Measurements from ENCODE around the gene C14orf132. TPM values are rescaled to one million over a fixed set of nuclear protein-coding genes. Genes with fewer than 3 reads are reported as not detected.

C14orf132 gene
- total RNA-seq, 1 donor from 2014 or later, result 4.7 TPM

DNA sequence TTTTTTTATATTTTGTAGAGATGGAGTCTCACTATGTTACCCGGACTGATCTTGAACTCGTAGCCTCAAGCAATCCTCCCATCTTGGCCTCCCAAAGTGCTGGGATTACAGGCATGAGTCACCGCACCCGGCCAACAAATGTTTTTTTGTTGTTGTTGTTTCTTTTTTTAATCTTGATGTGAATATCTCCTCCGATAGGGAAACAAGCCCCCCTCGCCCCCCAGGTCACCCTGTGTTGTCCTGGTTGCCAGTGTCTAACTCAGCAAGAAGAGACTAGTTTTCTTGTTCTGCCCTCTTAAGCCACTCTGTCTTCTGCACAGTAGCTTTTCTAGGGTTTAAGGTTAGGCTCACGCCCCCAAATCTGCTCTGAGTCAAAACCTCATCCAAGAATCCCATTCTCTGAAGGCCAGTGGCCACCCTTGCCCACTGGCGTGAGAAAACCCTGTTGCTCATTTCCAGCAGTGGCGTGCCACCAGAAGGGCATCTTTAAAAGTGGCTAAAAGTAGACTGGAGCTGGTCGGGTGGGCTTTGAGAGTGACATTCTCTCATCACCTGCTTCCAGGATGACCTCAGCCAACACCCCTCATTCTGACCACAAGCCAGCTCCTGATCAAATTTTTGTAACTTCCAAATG, 42.7 kb downstream of the C14orf132 start:
- DNase-seq (ENCODE audit: low spot score), result no peak
- no peak for ATAC-seq

- DNase-seq (ENCODE audit: low spot score), result no peak
Observed at GRCh38 chr14:96082420-96083300, 43.5 kb downstream of the C14orf132 start.

GRCh38 chr14:96083667-96084320, 44.6 kb downstream of the C14orf132 start:
- ATAC-seq, result peak; percentile 77
- DNase-seq (ENCODE audit: low spot score), result no peak

More at GRCh38 chr14:96082420-96083300, 43.5 kb downstream of the C14orf132 start:
- peak; percentile 76 for ATAC-seq

- ATAC-seq, result no peak
- no peak for DNase-seq (ENCODE audit: low spot score)
Observed at GRCh38 chr14:96084796-96085195, 45.6 kb downstream of the C14orf132 start.

DNA sequence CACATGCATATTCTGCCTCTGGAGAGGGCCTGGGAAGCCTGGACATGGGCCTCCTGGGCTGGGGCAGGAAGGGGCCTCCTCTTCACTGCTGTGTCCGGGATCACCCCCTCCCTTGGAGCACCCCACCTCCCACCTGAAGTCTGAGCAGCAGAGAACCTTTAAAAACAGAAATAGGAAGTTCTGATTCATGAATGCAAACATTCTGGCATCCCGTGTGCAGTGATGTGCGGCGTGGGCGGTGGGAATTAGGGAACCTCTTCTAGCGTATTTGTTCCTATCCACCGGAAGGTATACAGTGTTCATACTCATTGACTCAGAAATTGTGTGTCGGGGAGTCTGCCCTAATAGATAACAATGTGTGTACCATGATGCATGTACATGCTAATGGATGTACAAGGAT, 46.2 kb downstream of the C14orf132 start:
- DNase-seq (ENCODE audit: low spot score), result no peak

GRCh38 chr14:96086032-96086431, 46.9 kb downstream of the C14orf132 start:
- ATAC-seq (no peak), DNase-seq (ENCODE audit: low spot score) (no peak)

More for the DNA sequence above, 46.2 kb downstream of the C14orf132 start:
- no peak for ATAC-seq

GRCh38 chr14:96086574-96087077, 47.5 kb downstream of the C14orf132 start:
- no peak for DNase-seq (ENCODE audit: low spot score)
- ATAC-seq, result no peak

- DNase-seq (ENCODE audit: low spot score), result no peak
- ATAC-seq, result no peak
Observed at GRCh38 chr14:96088074-96088473, 48.9 kb downstream of the C14orf132 start.

DNA sequence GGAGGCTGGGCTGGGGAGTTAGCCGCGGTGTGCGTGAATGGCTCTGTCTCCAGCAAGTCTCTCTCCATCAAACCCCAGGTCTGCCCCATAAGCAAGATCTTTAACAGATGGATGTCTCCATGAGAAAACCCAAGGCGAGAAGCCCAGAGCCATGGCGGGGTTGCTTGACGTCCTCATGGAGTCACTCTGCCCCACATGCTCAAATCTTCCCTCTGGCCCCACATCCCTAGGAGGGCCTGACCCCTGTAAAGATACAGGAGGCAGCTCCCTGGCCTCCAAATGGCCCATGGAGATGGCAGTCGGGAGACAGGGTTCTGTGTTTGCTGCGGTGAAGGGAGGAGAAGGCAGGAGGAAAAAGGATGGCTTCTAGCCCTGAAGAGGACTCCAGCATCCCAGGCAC, 49.3 kb downstream of the C14orf132 start:
- no peak for ATAC-seq
- DNase-seq (ENCODE audit: low spot score), result no peak

DNA sequence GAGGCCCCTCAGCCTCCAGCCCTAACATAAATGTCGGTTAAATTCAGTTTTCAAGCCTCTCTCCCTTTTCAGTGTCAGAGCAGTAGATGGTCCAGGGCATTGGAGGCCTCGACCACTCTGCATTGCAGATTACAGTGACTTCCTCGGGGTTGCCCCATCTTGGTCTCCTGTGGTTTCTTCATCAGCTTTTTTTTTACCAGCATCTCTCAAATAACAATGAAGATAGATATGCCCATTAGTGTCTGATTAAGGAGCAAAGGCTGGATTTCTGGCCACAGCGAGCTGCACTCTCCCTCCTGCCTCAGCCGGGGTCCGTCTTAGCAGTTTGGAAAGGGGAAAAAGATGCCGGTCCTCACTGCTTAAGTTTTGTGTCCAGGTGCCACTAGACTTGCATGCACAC, 49.7 kb downstream of the C14orf132 start:
- ATAC-seq, result no peak
- no peak for DNase-seq (ENCODE audit: low spot score)

DNA sequence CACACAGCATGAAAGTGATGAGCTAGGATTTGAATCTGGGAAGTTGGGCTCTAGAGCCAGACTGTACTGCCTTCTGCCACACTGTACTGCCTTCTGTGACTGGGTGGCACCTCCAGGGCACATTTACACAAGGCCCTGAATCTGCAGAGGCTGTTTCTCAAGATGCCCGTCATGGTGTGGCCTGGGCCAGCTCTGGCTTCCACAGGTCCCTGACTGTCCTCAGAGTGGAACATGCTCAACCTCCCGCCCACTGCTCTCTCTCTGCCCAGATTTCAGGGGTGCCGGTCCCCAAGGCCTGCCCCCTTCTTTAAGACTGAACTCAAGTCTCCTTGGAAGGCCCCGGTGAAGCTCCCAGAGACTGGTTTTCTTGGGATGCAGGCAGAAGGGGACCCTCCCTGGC, 50.2 kb downstream of the C14orf132 start:
- ATAC-seq (no peak), DNase-seq (ENCODE audit: low spot score) (no peak)

- no peak for ATAC-seq
- peak; percentile 27 for DNase-seq (ENCODE audit: low spot score)
Observed at GRCh38 chr14:96090441-96091148, 51.4 kb downstream of the C14orf132 start.

GRCh38 chr14:96091149-96091693, 52.1 kb downstream of the C14orf132 start:
- ATAC-seq (no peak), DNase-seq (ENCODE audit: low spot score) (peak; percentile 40)

DNA sequence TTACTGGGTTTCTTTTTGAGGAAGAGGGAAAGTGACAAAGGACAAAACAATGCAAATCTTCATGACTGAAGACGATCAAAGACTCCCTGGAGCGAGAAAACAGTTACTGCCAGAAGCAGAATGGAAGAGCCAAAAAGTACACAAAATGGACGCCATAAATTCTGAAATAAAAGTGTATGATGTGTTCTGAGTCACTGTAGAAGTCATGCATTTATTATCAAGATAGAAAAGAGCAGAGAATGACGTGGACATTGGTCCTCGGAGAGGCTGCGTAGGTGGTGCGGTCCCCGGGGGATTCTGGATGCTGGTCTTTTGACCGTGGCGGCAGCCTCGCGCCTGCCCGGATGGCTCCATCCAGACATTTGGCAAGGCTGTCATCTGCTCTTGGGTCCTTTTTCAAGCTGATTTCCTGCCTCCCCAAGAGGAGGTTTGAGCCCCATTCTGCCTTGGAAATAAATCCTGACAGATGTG, 52.8 kb downstream of the C14orf132 start:
- ATAC-seq (no peak), DNase-seq (ENCODE audit: low spot score) (no peak)

- ATAC-seq, result no peak
Observed at GRCh38 chr14:96092936-96093335, 53.8 kb downstream of the C14orf132 start.

DNA sequence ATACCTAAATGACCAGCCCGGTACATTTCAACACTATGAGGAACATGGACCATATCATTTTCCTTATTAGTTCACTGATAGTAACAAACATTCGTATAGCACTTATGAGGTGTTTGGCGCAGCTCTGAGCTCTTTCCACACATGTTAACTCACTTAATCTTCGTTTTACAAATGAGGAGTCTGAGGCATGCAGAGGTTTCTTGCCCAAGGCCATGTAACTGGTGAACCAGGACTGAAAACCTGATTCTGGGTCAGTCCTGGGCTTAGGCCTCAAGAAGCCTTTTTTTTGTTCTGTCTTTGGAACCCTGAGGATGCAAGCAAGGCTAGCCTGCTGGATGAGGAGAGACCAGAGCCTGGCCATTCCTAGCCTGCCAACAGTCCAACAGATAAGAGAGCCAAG, 55.0 kb downstream of the C14orf132 start:
- ATAC-seq, result no peak
- no peak for DNase-seq (ENCODE audit: low spot score)

More at GRCh38 chr14:96092936-96093335, 53.8 kb downstream of the C14orf132 start:
- DNase-seq (ENCODE audit: low spot score), result no peak

GRCh38 chr14:96094656-96095055, 55.5 kb downstream of the C14orf132 start:
- DNase-seq (ENCODE audit: low spot score), result peak; percentile 38
- ATAC-seq, result no peak

DNA sequence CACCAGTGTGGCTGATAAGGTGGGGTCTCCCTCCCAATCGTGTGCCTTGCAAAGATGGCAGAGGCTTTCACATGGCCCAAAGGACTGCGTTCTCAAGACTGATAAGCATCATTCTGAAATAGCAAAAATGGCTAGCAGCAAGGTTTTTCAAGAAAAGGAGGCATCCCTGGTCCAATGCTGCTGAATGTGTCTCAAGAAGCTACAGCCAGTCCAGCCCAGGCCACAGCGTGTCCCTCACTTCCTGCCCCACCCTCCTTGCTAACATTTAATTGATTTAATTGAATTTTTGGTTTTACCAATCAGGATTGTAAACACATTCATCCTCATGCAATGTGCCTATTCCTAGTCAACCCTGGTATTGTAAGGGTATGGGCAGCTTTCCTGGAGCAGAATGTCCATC, 55.9 kb downstream of the C14orf132 start:
- DNase-seq (ENCODE audit: low spot score), result no peak
- ATAC-seq, result no peak

GRCh38 chr14:96095581-96096476, 56.7 kb downstream of the C14orf132 start:
- peak; percentile 89 for DNase-seq (ENCODE audit: low spot score)

More at GRCh38 chr14:96095581-96096476, 56.7 kb downstream of the C14orf132 start:
- ATAC-seq, result peak; percentile 59
